ENCODE measurements around the gene TSPO2.

TSPO2 gene

DNA sequence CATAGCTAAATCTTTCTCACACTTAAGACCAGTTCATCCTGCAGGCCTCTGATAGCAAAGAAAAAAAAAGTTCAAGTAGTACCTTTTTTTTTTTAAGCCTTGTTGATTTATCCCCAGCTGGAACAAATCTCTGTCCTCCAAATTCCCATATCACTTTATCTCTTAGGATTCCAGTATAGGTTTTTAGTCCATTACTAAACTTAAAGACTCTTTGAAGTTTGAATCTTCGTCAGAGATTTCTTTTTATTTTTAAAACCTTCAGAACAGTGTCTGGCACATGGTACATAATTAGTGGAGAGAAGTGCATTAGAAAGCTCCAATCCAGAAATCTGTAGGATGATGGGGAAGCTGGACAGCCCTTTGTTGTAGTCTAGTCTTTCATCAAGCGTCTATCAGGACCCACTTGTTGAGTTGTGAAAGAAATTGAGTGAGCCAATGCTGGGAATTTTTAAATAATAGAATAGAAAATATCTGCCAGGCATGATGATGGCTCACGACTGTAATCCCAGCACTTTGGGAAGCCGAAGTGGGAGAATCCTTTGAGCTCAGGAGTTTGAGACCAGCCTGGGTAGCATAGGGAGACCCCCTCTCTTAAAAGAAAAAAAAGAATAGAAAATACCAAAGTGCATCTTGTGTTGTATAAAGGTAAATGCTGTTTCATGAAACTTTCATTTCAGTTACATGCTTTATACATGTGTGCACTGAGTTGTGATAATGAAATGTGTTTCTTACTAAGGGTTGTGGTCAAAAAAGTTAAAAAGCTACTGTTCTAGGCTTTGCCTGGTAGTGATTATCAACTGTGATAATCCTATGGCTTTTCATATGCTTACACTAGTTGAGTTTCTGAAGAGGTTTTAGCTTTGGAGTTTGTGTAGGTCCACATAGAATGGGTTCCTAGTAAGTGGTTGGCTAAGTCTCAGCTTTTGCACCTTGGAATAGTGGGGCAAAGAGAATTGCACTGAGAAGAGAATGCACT lies 33.7 kb downstream of the TSPO2 start:
- DNase-seq (ENCODE audit: low spot score), result no peak

DNA sequence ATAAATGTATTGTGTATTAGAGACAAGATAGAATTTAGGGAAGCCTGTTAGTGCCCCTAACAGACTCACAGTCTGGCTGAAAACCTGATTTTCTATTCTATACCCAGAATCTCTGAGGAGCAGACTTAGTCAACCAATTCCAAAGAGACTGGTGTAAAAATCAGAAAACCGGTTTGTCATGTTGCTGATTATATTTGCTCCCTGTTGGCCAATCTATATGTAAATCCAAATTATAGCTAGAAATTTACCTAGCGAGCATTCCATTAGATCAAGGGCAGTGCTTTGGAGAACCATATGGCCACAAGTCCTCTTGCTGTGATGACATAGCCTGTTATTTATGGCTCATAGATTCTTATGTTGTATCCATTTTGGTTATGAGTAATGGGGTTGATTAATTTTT lies 35.3 kb downstream of the TSPO2 start:
- no peak for DNase-seq (ENCODE audit: low spot score)

DNA sequence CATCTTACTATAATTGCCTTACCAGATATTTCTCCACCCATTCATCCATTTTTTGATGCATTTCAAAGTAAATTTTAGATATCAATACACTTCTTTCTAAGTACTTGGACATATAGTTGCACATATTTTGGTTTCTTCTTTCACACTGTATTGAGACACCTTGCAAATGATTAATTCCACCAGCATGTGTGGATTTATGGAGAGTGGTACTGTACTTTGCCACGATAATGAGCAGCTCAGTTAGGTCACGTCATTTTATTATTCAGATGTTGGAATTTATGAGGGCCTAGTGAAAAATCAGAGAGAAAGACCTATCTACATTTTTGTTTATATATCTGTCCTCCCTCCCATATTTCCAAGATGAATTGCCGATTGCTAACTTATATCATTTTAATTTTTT lies 35.8 kb downstream of the TSPO2 start:
- DNase-seq (ENCODE audit: low spot score), result no peak

DNA sequence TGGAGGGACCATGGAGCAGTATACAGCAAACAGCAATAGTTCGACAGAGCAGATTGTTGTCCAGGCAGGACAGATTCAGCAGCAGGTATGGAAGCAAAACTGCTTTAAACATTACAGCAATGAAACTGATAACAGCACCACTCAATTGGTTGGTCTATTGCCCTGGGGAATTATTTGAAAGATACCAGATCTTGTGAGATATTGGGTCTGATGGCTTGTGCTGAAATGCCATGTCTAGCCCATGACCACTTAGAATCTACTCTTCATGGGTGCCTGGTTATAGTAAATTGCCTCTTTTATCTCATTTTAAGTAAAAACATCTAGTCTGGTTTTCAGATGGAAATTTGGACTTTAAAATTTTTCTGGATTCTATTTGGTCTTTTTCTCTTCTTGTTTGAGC lies 36.8 kb downstream of the TSPO2 start:
- no peak for DNase-seq (ENCODE audit: low spot score)

DNA sequence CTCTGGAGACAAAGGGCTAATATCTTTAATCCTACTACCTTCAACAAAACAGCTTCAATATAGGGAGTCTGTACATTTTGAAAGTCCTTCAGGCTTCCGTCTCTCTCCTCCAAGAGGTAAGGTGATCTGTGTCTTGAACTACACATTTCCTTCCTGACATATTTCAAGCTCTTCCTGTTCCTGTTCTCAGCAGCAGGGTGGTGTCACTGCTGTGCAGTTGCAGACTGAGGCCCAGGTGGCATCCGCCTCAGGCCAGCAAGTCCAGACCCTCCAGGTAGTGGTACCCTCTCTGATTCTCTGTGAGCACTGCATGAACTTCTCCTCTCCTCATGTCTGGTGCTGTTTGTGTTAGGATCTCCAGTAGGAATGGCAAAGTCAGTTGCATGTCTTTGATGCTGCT lies 38.4 kb downstream of the TSPO2 start:
- no peak for DNase-seq (ENCODE audit: low spot score)

DNA sequence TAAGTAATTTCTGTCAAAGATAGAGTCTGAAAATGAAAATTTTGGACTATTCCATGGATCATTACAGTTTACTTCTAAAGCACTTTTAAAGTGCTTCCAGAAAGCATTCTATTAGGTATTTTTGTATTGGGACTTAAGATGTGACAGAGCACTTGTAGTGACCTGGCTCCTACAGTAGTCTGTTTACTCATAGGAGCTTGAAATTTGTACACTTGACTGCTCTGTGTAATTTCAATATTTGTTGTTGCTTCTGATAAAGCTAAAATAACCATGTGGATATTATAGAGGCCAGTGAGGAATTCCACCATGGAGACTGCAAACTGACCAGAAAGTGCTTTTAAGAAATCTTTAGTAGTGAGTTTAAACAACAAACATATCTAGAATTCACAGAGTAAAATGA lies 40.8 kb downstream of the TSPO2 start:
- DNase-seq (ENCODE audit: low spot score), result no peak

DNA sequence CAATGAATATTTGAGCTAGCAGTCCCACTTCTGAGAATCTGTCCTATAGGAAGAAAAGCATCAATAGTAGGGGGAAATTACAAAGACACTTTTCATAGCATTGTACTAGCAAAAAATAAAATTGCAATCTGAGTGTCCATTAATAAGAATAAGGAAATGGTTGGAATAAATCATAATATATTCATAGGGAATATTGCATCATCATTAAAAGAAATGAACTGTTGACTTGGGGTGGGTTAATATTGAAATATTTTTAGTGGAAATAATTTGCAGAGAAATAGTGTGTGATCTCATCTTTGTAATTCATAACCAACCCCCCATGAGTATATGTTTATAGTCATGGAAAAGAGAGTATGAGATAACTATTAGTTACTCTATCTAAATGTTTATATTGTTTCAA lies 42.9 kb downstream of the TSPO2 start:
- DNase-seq (ENCODE audit: low spot score), result no peak

DNA sequence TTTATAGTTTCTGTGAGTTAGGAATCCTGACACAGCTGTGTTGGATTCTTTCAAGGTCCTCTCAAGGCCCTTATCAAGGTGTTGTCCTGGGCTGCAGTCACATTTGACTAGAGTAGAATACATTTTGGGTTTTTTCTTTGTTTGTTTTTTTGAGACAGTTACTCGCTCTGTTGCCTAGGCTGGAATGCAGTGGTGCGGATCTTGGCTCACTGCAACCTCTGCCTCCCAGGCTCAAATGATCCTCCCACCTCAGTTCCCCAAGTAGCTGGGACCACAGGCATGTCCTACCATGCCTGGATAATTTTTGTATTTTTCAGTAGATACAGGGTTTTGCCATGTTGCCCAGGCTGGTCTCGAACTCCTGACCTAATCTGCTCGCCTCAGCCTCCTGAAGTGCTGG lies 46.2 kb downstream of the TSPO2 start:
- no peak for DNase-seq (ENCODE audit: low spot score)

DNA sequence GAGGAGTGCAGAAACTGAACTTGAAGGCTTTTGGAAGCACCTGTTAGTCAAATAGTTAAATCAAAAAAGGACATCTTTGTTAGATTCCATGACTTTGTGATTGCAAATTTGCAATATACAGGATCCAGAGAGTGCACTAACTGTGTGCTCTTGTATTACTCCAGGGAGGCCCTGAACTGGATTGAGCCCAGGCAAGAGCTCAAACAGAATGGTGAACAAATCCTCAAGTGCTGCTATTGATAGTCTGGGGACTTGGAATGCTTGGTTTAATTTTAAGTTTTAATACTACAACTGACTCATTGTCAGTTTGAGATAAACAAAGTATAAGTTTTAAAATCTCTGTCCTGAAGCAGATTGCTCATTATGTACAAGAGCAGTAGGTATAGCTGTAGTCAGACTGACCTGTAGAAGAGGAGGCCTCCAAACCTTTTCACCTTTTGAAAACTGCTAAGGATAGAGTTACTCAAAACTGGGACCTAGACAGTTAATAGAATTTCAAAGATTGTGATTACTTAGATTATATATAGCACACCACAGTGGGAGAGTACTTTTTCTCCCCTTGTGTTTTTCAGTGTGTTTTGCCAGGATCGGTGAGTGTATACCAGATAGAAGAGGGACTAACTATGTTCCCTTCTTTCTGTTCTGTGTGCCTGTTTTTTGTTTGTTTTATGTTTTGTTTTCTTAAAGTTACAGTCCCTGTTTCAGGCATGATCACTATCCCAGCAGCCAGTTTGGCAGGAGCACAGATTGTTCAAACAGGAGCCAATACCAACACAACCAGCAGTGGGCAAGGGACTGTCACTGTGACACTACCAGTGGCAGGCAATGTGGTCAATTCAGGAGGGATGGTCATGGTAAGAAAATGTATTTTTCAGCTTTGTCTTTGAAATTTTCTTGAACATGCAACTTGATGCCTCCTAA lies 48.8 kb downstream of the TSPO2 start:
- DNase-seq (ENCODE audit: low spot score), result no peak

DNA sequence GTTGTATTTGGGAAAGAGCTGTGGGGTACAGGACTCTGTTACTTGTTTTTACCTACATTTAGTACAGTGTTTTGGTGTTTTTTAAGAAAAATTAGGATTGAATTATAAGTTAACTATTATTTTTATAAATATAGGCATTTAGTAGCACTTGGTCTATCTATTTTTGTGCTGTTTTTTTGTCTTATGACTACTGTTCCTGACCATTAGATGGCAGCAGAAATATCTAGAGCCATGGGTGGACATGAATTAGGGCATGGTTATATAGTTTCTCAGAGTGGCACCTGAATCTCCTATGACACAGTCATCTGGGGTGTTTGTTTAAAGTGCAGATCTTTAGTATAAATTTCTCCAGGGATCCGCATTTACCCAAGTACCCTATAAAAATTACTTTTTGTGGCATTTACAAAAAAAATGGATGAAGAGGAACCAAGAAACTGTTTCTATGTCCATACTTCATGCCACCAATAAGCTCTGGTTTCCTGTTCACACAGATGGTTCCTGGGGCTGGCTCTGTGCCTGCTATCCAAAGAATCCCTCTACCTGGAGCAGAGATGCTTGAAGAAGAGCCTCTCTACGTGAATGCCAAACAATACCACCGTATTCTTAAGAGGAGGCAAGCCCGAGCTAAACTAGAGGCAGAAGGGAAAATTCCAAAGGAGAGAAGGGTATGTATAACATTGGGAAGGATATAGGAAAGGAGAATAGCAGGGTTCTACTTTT lies 50.3 kb downstream of the TSPO2 start:
- no peak for DNase-seq (ENCODE audit: low spot score)

DNA sequence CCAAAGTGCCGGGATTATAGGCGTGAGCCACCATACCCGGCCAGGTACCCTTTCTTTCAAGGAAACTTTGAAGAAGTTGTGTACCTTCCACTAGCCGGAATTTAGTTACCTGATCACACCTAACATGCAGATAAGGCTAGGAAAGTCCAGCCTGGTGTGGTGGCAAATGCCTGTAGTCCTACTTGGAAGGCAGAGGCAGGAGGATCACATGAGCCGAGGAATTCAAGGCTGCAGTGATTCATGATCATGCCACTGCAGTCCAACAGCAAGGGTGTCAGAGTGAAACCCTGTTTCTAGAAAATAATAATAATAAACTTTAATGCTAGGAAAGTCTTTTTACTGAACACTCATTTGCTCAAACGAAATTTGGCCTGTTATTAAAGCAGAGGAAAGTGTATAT lies 51.5 kb downstream of the TSPO2 start:
- no peak for DNase-seq (ENCODE audit: low spot score)

All from germinal center (tissue), 1 donor.